ENCODE data around the gene ADRM1.

The ADRM1 gene

GRCh38 chr20:62302341-62303061, at the start of gene ADRM1:
Gene ADRM1, plus strand, starts transcription at chr20:62302997. Its CDS starts 572 bp downstream, at chr20:62303569.
- DNase-seq, result peak; percentile 96 to 97

- no peak for DNase-seq
Observed at GRCh38 chr20:62253398-62253797, 49.4 kb upstream of the ADRM1 start.

- no peak for DNase-seq
Observed at GRCh38 chr20:62254021-62254724, 48.6 kb upstream of the ADRM1 start.

GRCh38 chr20:62255976-62256375, 46.8 kb upstream of the ADRM1 start:
- no peak for DNase-seq

- DNase-seq, result no peak
Observed at GRCh38 chr20:62258499-62259293, 44.1 kb upstream of the ADRM1 start.

GRCh38 chr20:62259294-62259565, 43.6 kb upstream of the ADRM1 start:
- DNase-seq, result no peak

- no peak for DNase-seq
Observed at GRCh38 chr20:62262064-62262463, 40.7 kb upstream of the ADRM1 start.

GRCh38 chr20:62263396-62263795, 39.4 kb upstream of the ADRM1 start:
- no peak for DNase-seq

- no peak for DNase-seq
Observed at GRCh38 chr20:62265365-62265764, 37.4 kb upstream of the ADRM1 start.

- DNase-seq, result no peak
Observed at GRCh38 chr20:62266340-62266739, 36.5 kb upstream of the ADRM1 start.

- no peak for DNase-seq
Observed at GRCh38 chr20:62266851-62267250, 35.9 kb upstream of the ADRM1 start.

GRCh38 chr20:62267543-62267942, 35.3 kb upstream of the ADRM1 start:
- no peak for DNase-seq

- DNase-seq, result no peak
Observed at GRCh38 chr20:62268228-62268900, 34.4 kb upstream of the ADRM1 start.

- no peak for DNase-seq
Observed at GRCh38 chr20:62269378-62269777, 33.4 kb upstream of the ADRM1 start.

- DNase-seq, result no peak
Observed at GRCh38 chr20:62269871-62270270, 32.9 kb upstream of the ADRM1 start.

- no peak for DNase-seq
Observed at GRCh38 chr20:62272200-62272599, 30.6 kb upstream of the ADRM1 start.

GRCh38 chr20:62273416-62273815, 29.4 kb upstream of the ADRM1 start:
- DNase-seq, result no peak

GRCh38 chr20:62274332-62274950, 28.4 kb upstream of the ADRM1 start:
- no peak for DNase-seq

GRCh38 chr20:62275219-62275618, 27.6 kb upstream of the ADRM1 start:
- DNase-seq, result no peak

- no peak for DNase-seq
Observed at GRCh38 chr20:62276439-62276838, 26.4 kb upstream of the ADRM1 start.

- no peak for DNase-seq
Observed at GRCh38 chr20:62277253-62277652, 25.5 kb upstream of the ADRM1 start.

GRCh38 chr20:62280303-62280702, 22.5 kb upstream of the ADRM1 start:
- no peak for DNase-seq

Measured in stimulated activated CD4-positive, alpha-beta T cell treated with anti-CD3 and anti-CD28 coated beads, Interleukin-4, amount 100 ng/mL, for 4 hours (primary cell).